G401 (cell line): ENCODE results near the gene PLA2G2E. TPM values are rescaled to one million over a fixed set of nuclear protein-coding genes. Genes with fewer than 3 reads are reported as not detected.
"Not testable (repeated sequence)": the region's sequence is repeated elsewhere in the genome, so short reads cannot be mapped to it uniquely, and the experiment has no call there.

Source experiments
- DNase-seq: peaks from one replicate; pipeline ENCODE4 v3.0.0-alpha.2; 2015; ENCODE audit warnings: low spot score
- in situ Hi-C: cut with HindIII; loops from 2 replicates; pipeline ENCODE4 v1.10.0; 2016; ENCODE audit warnings: low sequenced_read_pairs, mixed read lengths
- total RNA-seq: library from RNA; depleted of rRNA; stranded (reverse); fragments of >200 nt; shearing (Covaris generic); gene quantifications from 2 replicates; pipeline ENCODE4 v1.2.3, GENCODE V29; 2014

Gene PLA2G2E
- total RNA-seq, 1 experiment from 2014 or later = not detected

- no peak for DNase-seq
- in situ Hi-C loops = no loop called here
Measured at GRCh38 chr1:19936061-19936750, 12.8 kb upstream of the PLA2G2E start.

GRCh38 chr1:19934336-19934735 is 10.9 kb upstream of the PLA2G2E start:
- DNase-seq = no peak
- in situ Hi-C loops = no loop called here

GRCh38 chr1:19932866-19933265 is 9.4 kb upstream of the PLA2G2E start:
- in situ Hi-C loops = no loop called here
- no peak for DNase-seq

GRCh38 chr1:19927130-19927421 is 3.7 kb upstream of the PLA2G2E start:
- in situ Hi-C loops, DNase-seq: not testable (repeated sequence)

GRCh38 chr1:19926296-19927129 is 3.1 kb upstream of the PLA2G2E start:
- DNase-seq = no peak
- in situ Hi-C loops = no loop called here

- DNase-seq = no peak
- in situ Hi-C loops = no loop called here
Measured at GRCh38 chr1:19925342-19926070, 2.1 kb upstream of the PLA2G2E start.

- in situ Hi-C loops = no loop called here
- no peak for DNase-seq
Measured at GRCh38 chr1:19923953-19924346, 533 bp upstream of the PLA2G2E start.

- in situ Hi-C loops = no loop called here
- DNase-seq = no peak
Measured at GRCh38 chr1:19922015-19922688, 1.3 kb downstream of the PLA2G2E start.

GRCh38 chr1:19921310-19921709 is 2.1 kb downstream of the PLA2G2E start:
- in situ Hi-C loops = no loop called here
- DNase-seq = peak; percentile 67

- in situ Hi-C loops = no loop called here
- DNase-seq = no peak
Measured at GRCh38 chr1:19920132-19920710, 3.2 kb downstream of the PLA2G2E start.

- DNase-seq = peak; percentile 87
- in situ Hi-C loops = no loop called here
Measured at GRCh38 chr1:19918057-19918456, 5.4 kb downstream of the PLA2G2E start.

- in situ Hi-C loops = no loop called here
Measured at GRCh38 chr1:19910650-19911049, 12.8 kb downstream of the PLA2G2E start.

GRCh38 chr1:19909971-19910370 is 13.4 kb downstream of the PLA2G2E start:
- in situ Hi-C loops = no loop called here
- no peak for DNase-seq

More at GRCh38 chr1:19910650-19911049, 12.8 kb downstream of the PLA2G2E start:
- no peak for DNase-seq

- in situ Hi-C loops = no loop called here
- DNase-seq = no peak
Measured at GRCh38 chr1:19909392-19909791, 14.0 kb downstream of the PLA2G2E start.

- no peak for DNase-seq
- in situ Hi-C loops = no loop called here
Measured at GRCh38 chr1:19907456-19907855, 16.0 kb downstream of the PLA2G2E start.

GRCh38 chr1:19903621-19904020 is 19.8 kb downstream of the PLA2G2E start:
- in situ Hi-C loops = no loop called here
- DNase-seq = no peak

- in situ Hi-C loops = no loop called here
Measured at GRCh38 chr1:19901653-19902052, 21.8 kb downstream of the PLA2G2E start.

GRCh38 chr1:19894218-19894617 is 29.2 kb downstream of the PLA2G2E start:
- no peak for DNase-seq
- in situ Hi-C loops = no loop called here

More at GRCh38 chr1:19901653-19902052, 21.8 kb downstream of the PLA2G2E start:
- DNase-seq = no peak

GRCh38 chr1:19893687-19894086 is 29.7 kb downstream of the PLA2G2E start:
- in situ Hi-C loops = no loop called here
- no peak for DNase-seq
